AG09319 (cell line): ENCODE measurements around the gene THEM5.

Experiments used
- DNase-seq: peaks from one replicate; pipeline ENCODE4 v3.0.0-alpha.2; 2010; ENCODE audit warnings: low read depth; ENCODE audit errors: extremely low read depth
- TF ChIP-seq, protein P1 (sequence below): IDR thresholded peaks from 2 replicates; pipeline ENCODE4 v1.5.1; 2011; ENCODE audit warnings: low read depth, mild to moderate bottlenecking, inconsistent platforms, low read length, moderate library complexity

THEM5 gene

GRCh38 chr1:151854658-151855057, 1.1 kb upstream of the THEM5 start:
- DNase-seq, result no peak
- TF ChIP-seq, protein P1, sequence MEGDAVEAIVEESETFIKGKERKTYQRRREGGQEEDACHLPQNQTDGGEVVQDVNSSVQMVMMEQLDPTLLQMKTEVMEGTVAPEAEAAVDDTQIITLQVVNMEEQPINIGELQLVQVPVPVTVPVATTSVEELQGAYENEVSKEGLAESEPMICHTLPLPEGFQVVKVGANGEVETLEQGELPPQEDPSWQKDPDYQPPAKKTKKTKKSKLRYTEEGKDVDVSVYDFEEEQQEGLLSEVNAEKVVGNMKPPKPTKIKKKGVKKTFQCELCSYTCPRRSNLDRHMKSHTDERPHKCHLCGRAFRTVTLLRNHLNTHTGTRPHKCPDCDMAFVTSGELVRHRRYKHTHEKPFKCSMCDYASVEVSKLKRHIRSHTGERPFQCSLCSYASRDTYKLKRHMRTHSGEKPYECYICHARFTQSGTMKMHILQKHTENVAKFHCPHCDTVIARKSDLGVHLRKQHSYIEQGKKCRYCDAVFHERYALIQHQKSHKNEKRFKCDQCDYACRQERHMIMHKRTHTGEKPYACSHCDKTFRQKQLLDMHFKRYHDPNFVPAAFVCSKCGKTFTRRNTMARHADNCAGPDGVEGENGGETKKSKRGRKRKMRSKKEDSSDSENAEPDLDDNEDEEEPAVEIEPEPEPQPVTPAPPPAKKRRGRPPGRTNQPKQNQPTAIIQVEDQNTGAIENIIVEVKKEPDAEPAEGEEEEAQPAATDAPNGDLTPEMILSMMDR, result no peak

DNA sequence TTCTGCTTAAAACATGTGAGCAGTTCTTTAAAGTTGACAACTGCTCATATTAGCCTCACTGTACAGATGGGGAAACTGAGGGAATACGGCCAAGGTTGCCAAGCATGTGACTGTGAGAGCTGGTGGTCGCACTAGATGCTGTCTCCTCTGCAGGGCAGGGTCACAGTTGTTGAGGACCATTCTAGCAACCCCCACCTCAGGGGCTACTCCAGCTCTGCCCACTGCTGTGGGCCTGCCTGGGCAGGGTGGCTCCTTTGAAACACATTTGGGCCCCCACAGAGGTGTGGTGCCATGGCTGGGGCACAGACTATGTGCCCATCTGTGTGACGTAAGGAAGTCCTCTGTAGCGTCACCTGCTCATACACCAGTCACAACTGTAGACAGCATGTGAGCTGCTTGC, 779 bp downstream of the THEM5 start:
- TF ChIP-seq, protein P1, result no peak
- DNase-seq, result no peak

DNA sequence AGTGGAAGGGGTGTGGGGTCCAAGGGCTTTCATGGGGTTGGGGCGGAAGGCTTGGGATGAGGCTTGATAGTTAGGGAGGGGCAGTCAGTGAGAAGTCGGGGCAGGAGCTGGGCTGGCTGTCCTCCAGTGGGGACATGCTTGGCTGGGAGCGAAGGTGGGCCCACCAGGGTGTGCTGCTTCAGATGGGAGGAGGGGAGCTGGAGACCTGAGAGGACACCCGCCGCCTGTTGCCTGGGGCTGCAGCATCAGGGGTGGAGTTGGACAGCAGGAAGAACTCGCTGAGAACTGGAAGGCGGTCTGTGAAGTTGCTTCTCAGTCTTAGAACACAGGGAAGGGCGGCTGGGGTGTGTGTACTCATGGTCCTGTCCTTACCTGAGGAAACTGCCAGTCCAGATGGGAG, 1.6 kb downstream of the THEM5 start:
- DNase-seq, result no peak
- TF ChIP-seq, protein P1, result no peak

GRCh38 chr1:151849871-151850270, 3.6 kb downstream of the THEM5 start:
- DNase-seq, result no peak
- TF ChIP-seq, protein P1, result no peak

GRCh38 chr1:151849126-151849525, 4.4 kb downstream of the THEM5 start:
- no peak for DNase-seq
- TF ChIP-seq, protein P1, result no peak

DNA sequence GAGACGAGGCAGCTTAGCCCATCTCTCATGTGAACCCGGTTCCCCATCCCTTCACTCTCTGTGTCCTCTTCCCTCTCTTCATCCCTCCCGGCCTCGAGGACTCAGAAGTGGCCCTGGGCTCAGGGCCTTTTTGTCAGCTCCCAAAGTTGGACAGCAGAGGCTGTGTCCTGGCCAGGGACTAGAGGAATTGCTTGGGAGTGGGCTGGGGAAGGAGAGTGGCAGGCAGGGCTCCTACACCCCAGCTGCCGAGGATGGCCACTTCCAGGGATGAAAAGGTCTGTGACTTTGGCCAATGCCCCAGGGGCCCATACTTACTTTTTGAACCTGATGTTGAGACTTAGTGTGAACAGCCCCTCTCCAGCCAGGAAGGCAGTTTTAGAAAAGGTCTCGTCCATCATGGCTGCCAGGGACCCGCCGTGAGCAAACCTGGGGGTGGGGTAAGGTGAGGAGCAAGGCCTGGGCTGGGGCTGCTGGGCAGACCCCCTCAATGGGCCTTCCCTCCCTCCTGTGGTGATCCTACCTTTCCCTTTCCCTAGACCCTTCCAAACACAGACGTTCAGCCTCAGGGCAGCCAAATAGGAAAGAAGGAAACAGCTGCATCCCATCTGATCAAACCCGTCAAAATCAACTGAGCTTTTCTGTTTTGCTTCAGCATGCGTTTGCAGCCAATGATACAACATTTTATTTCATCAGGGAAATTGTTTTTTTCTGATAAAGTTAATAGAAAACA, 5.5 kb downstream of the THEM5 start:
- TF ChIP-seq, protein P1, result no peak
- DNase-seq, result no peak

DNA sequence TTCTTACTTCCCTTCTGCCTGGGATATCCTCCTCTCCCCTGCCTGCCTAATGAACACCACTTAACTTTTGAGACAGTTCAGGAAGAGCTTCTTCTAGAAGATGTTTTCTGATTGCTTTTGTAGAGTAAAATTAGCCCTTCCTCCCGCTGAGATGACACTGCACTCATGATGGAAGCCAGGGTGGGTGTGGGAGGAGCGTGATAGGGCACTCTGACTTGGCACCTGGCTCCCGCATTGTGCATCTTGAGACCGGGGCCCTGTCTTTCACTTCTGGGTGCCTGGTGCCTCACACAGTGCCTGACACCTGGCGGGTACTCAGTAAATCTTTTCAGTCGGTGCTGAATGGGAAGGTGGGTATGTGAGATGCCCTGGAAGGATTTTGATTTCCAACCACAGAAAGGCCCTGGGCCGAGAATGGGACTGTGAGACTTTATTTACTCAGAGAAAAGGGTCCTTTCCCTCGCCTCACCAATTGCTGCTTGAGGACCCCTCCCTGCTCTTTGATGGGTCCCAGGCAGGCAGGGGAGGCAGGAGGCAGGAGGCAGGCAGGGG, 6.8 kb downstream of the THEM5 start:
- DNase-seq, result no peak
- TF ChIP-seq, protein P1, result no peak
